ENCODE data around the gene ZNF644. TPM values are rescaled to one million over a fixed set of nuclear protein-coding genes. Genes with fewer than 3 reads are reported as not detected.

ZNF644 gene
- total and polyA plus RNA-seq, 4 donors: 6.8 to 38.8 (median 27.2) TPM

DNA sequence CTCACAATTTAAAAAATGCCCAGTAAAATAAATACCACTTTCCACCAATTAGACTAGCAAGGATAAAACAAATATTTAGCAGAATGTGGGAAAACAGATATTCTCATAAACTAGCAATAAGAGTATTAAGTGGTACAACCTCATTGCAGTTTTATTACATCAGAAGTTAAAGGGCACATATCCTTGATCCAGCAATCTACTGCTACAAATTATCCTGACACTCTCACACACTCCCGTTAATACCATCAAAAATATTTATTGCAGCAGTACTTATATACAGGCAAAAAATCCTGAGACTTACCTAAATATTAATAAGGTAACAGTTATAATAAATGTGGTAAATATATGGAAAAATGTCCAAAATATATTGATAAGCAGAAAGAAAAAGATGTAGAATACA, 44.3 kb downstream of the ZNF644 start:
- 94% methylated on average over 1 of the region's 1 CpG for WGBS

DNA sequence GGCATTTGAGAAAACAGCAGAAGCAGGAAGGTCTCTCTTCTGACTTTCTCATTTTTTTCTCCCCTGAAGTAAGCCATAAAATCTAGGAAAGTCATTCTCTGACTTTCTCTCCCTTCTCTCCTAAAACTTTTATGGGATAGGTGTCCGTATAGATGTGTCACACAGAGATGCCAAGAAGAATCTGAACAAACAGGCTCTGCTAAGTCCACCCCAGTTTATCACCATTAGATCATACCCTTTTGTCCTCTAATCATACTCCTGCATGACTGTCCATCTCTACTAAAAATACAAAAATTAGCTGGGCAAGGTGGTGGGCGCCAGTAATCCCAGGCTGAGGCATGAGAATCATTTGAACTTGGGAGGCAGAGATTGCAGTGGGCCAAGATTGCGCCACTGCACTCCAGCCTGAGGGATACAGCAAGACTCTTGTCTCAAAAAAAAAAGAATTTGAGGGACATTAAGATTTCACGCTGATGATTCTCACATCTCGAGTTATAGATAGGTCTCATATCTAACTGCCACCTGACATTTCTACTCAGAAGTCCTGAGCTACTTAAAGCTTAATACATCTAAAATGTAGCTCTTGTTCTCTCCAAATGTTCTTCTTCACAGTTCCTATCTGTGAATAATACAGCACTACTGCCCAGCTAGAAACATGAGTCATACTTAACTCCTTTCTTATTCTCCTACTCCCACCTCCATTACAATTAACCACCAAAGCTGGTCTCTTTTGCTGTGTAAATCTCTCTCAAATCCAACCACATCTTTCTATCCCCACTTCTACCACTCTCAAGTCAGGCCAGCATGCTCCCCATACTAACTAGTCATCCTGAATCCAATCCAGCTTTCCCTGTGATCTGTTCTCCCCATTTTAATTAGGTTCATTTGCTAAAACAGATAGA, 47.7 kb downstream of the ZNF644 start:
- Histone ChIP-seq H3K9me3 (ENCODE audit: control insufficient read depth in 4 of 4, low read length in 3 of 4) (no peaks in the 10 kb centered on the region), H3K4me3 (ENCODE audit: low read depth in 1 of 3, low read length in 3 of 3) (no peak overlapping the region), H3K9ac (ENCODE audit: low read depth in 1 of 2, low read length in 2 of 2) (no peak overlapping the region), H3K27ac (ENCODE audit: low read depth in 1 of 2, low read length in 2 of 2) (no peak overlapping the region), H3K36me3 (ENCODE audit: control insufficient read depth in 4 of 4, insufficient read depth in 3 of 4, low read depth in 1 of 4, low read length in 3 of 4) (peaks cover 0 to 11% (median 6%) of the 10 kb centered on the region in 4 donors), H3K4me1 (ENCODE audit: control insufficient read depth in 4 of 4, insufficient read depth in 4 of 4, low read length in 3 of 4) (no peaks in the 10 kb centered on the region), H3K27me3 (ENCODE audit: control insufficient read depth in 4 of 4, insufficient read depth in 4 of 4, low read length in 3 of 4) (no peaks in the 10 kb centered on the region)
- DNase-seq (ENCODE audit: low spot score): no peak
- no peak for TF ChIP-seq HNF4G (IDR thresholded peaks at IDR 0.05)
- TF ChIP-seq RXRA (IDR thresholded peaks at IDR 0.05): no peak
- TF ChIP-seq FOXA1 (IDR thresholded peaks at IDR 0.05): no peak
- TF ChIP-seq TAF1 (conservative IDR thresholded peaks at IDR 0.05): no peak
- TF ChIP-seq, protein P1, sequence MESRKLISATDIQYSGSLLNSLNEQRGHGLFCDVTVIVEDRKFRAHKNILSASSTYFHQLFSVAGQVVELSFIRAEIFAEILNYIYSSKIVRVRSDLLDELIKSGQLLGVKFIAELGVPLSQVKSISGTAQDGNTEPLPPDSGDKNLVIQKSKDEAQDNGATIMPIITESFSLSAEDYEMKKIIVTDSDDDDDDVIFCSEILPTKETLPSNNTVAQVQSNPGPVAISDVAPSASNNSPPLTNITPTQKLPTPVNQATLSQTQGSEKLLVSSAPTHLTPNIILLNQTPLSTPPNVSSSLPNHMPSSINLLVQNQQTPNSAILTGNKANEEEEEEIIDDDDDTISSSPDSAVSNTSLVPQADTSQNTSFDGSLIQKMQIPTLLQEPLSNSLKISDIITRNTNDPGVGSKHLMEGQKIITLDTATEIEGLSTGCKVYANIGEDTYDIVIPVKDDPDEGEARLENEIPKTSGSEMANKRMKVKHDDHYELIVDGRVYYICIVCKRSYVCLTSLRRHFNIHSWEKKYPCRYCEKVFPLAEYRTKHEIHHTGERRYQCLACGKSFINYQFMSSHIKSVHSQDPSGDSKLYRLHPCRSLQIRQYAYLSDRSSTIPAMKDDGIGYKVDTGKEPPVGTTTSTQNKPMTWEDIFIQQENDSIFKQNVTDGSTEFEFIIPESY (IDR thresholded peaks at IDR 0.05): no peak
- TF ChIP-seq, protein P2, sequence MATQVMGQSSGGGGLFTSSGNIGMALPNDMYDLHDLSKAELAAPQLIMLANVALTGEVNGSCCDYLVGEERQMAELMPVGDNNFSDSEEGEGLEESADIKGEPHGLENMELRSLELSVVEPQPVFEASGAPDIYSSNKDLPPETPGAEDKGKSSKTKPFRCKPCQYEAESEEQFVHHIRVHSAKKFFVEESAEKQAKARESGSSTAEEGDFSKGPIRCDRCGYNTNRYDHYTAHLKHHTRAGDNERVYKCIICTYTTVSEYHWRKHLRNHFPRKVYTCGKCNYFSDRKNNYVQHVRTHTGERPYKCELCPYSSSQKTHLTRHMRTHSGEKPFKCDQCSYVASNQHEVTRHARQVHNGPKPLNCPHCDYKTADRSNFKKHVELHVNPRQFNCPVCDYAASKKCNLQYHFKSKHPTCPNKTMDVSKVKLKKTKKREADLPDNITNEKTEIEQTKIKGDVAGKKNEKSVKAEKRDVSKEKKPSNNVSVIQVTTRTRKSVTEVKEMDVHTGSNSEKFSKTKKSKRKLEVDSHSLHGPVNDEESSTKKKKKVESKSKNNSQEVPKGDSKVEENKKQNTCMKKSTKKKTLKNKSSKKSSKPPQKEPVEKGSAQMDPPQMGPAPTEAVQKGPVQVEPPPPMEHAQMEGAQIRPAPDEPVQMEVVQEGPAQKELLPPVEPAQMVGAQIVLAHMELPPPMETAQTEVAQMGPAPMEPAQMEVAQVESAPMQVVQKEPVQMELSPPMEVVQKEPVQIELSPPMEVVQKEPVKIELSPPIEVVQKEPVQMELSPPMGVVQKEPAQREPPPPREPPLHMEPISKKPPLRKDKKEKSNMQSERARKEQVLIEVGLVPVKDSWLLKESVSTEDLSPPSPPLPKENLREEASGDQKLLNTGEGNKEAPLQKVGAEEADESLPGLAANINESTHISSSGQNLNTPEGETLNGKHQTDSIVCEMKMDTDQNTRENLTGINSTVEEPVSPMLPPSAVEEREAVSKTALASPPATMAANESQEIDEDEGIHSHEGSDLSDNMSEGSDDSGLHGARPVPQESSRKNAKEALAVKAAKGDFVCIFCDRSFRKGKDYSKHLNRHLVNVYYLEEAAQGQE (IDR thresholded peaks at IDR 0.05): no peak
- no peak for TF ChIP-seq HNF4A (conservative IDR thresholded peaks at IDR 0.05)
- TF ChIP-seq, protein P3, sequence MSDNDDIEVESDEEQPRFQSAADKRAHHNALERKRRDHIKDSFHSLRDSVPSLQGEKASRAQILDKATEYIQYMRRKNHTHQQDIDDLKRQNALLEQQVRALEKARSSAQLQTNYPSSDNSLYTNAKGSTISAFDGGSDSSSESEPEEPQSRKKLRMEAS (IDR thresholded peaks at IDR 0.05): no peak
- WGBS: 98% methylated on average over 5 of the region's 5 CpGs

More for the DNA sequence above, 44.3 kb downstream of the ZNF644 start:
- no peak overlapping the region for H3K27ac ChIP-seq (ENCODE audit: low read depth in 1 of 2, low read length in 2 of 2)
- no peak for TF ChIP-seq HNF4A (conservative IDR thresholded peaks at IDR 0.05)
- no peak for TF ChIP-seq FOXA1 (IDR thresholded peaks at IDR 0.05)
- TF ChIP-seq, protein P2 (IDR thresholded peaks at IDR 0.05): no peak
- no peak for TF ChIP-seq RAD21 (IDR thresholded peaks at IDR 0.05)
- TF ChIP-seq, protein P1 (IDR thresholded peaks at IDR 0.05): no peak
- TF ChIP-seq GABPA (IDR thresholded peaks at IDR 0.05 in 1 of 2, conservative IDR thresholded peaks at IDR 0.05 in 1 of 2): no peak
- no peak for TF ChIP-seq RXRA (IDR thresholded peaks at IDR 0.05)
- TF ChIP-seq, protein P3 (IDR thresholded peaks at IDR 0.05): no peak
- no peaks in the 10 kb centered on the region for H3K4me1 ChIP-seq (ENCODE audit: control insufficient read depth in 4 of 4, insufficient read depth in 4 of 4, low read length in 3 of 4)
- H3K36me3 ChIP-seq (ENCODE audit: control insufficient read depth in 4 of 4, insufficient read depth in 3 of 4, low read depth in 1 of 4, low read length in 3 of 4): peaks cover 0 to 11% (median 8%) of the 10 kb centered on the region in 4 donors
- no peak for DNase-seq (ENCODE audit: low spot score)
- no peaks in the 10 kb centered on the region for H3K27me3 ChIP-seq (ENCODE audit: control insufficient read depth in 4 of 4, insufficient read depth in 4 of 4, low read length in 3 of 4)
- H3K4me3 ChIP-seq (ENCODE audit: low read depth in 1 of 3, low read length in 3 of 3): no peak overlapping the region
- no peak overlapping the region for H3K9ac ChIP-seq (ENCODE audit: low read depth in 1 of 2, low read length in 2 of 2)
- H3K9me3 ChIP-seq (ENCODE audit: control insufficient read depth in 4 of 4, low read length in 3 of 4): no peaks in the 10 kb centered on the region
